K562 (cell line): Measurements from ENCODE around the gene MCM7. TPM values are rescaled to one million over a fixed set of nuclear protein-coding genes. Genes with fewer than 3 reads are reported as not detected.

Experiments used
- ATAC-seq: fragments of 200-7000 bp; cut with Tn5 transposase; 3 replicates; pipeline ENCODE4 v1.9.1; 2020; ENCODE audit warnings: moderate library complexity
- BruUV-seq: library from RNA; stranded (reverse); fragments of 400-500 nt; replicated peaks from 2 replicates; lab custom pipeline; 2021; lab: Mats Ljungman, UMichigan
- CTCF ChIA-PET: fragments of 300-600 bp; formaldehyde crosslinking; extraction: SDS; loops from one replicate; lab custom pipeline; 2021; ENCODE audit warnings: low intra/inter-chr PET ratio; lab: Yijun Ruan, JAX
- POLR2A ChIA-PET: fragments of 300-600, 350-650 bp; sonication (Branson Sonifier 250); formaldehyde crosslinking; extraction: SDS; loops from one replicate; lab custom pipeline; 2021; ENCODE audit warnings: antibody characterized with exemption, inconsistent platforms; lab: Yijun Ruan, JAX
- DNase-seq, 4 experiments: peaks; one replicate each; pipeline versions ENCODE4 v3.0.0 to v3.0.0-alpha.2; 2011 to 2018; ENCODE audit warnings: low spot score in 3 of 4, mixed read lengths in 3 of 4; ENCODE audit errors: extremely low read depth in 1 of 4
- FAIRE-seq: peaks from 2 replicates; lab custom pipeline; 2011; peaks lifted over from hg19 to GRCh38; lab: Jason Lieb, UNC
- H2AFZ ChIP-seq: 2 replicates; pipeline ENCODE4 v1.6.0; 2011; ENCODE audit warnings: low read depth, low read length, control low read depth, inconsistent platforms
- H3K27ac ChIP-seq: fragments of 200-600 bp; 3 replicates; pipeline ENCODE4 v1.8.0; 2011; ENCODE audit warnings: low read depth, mild to moderate bottlenecking, control low read depth, inconsistent platforms, low read length, moderate library complexity, mixed read lengths; ENCODE audit errors: extremely low read depth
- H3K27me3 ChIP-seq, 2 experiments: fragments of 300-600 bp in 1 of 2; 2 replicates in 1 of 2; 3 replicates in 1 of 2; pipeline versions ENCODE4 v1.6.0 to v1.8.0; 2011; ENCODE audit warnings: inconsistent platforms in 2 of 2, low read length in 2 of 2, mild to moderate bottlenecking in 1 of 2, mixed read lengths in 1 of 2, moderate library complexity in 1 of 2; ENCODE audit not compliant: control insufficient read depth in 2 of 2, insufficient read depth in 2 of 2
- H3K36me3 ChIP-seq: fragments of 300-600 bp; 3 replicates; pipeline ENCODE4 v1.8.0; 2011; ENCODE audit warnings: mild to moderate bottlenecking, low read length, inconsistent platforms; ENCODE audit not compliant: control insufficient read depth, insufficient read depth
- H3K4me1 ChIP-seq, 2 experiments: fragments of 200-600 bp in 1 of 2; replicated peaks in 1 of 2; 2 replicates in 1 of 2; 3 replicates in 1 of 2; pipeline versions ENCODE4 v1.5.1 to v1.8.0; 2011; ENCODE audit warnings: inconsistent platforms in 2 of 2, low read length in 2 of 2, mild to moderate bottlenecking in 1 of 2, mixed read lengths in 1 of 2, moderate library complexity in 1 of 2; ENCODE audit not compliant: control insufficient read depth in 2 of 2, insufficient read depth in 2 of 2
- H3K4me2 ChIP-seq: 2 replicates; pipeline ENCODE4 v1.6.1; 2011; ENCODE audit warnings: low read length, control low read depth, inconsistent platforms, mixed read lengths; ENCODE audit not compliant: insufficient read depth
- H3K4me3 ChIP-seq: fragments of 200-600 bp; sonication (generic), shearing (Covaris generic); 2 replicates; pipeline ENCODE4 v1.5.1; 2016; ENCODE audit warnings: control low read depth, inconsistent platforms
- H3K79me2 ChIP-seq: fragments of 200-600 bp; 3 replicates; pipeline ENCODE4 v1.8.0; 2011; ENCODE audit warnings: low read length, inconsistent platforms; ENCODE audit not compliant: control insufficient read depth, insufficient read depth
- H3K9ac ChIP-seq, 2 experiments: 2 replicates each; pipeline versions ENCODE4 v1.6.0 to v1.6.1; 2011; ENCODE audit warnings: low read depth in 2 of 2, low read length in 2 of 2, control low read depth in 1 of 2, inconsistent platforms in 1 of 2, mild to moderate bottlenecking in 1 of 2, mixed read lengths in 1 of 2; ENCODE audit not compliant: insufficient read depth in 1 of 2
- H3K9me1 ChIP-seq: one replicate; pipeline ENCODE4 v1.6.0; 2011; ENCODE audit warnings: inconsistent platforms, mild to moderate bottlenecking, low read length, moderate library complexity; ENCODE audit not compliant: control insufficient read depth, insufficient read depth
- H3K9me3 ChIP-seq: replicated peaks from 2 replicates; pipeline ENCODE4 v1.5.1; 2011; ENCODE audit warnings: low read depth, low read length, inconsistent platforms; ENCODE audit not compliant: control insufficient read depth, insufficient read depth
- H4K20me1 ChIP-seq: replicated peaks from 2 replicates; pipeline ENCODE4 v1.6.1; 2011; ENCODE audit warnings: low read length, inconsistent platforms, mixed read lengths; ENCODE audit not compliant: control insufficient read depth, insufficient read depth
- CTCF ChIP-seq, 3 experiments: IDR thresholded peaks in 2 of 3; conservative IDR thresholded peaks in 1 of 3; 2 replicates each; pipeline ENCODE4 v1.5.1; 2011 to 2012; ENCODE audit warnings: low read length in 3 of 3, mild to moderate bottlenecking in 3 of 3, control low read depth in 2 of 3, improper control_type of control experiment in 1 of 3, inconsistent platforms in 1 of 3, low read depth in 1 of 3, mixed read lengths in 1 of 3, moderate library complexity in 1 of 3; ENCODE audit not compliant: insufficient read depth in 2 of 3
- E2F5 ChIP-seq: sonication (generic); formaldehyde crosslinking; IDR thresholded peaks from 2 replicates; pipeline ENCODE4 v1.8.0; 2022; ENCODE audit warnings: mild to moderate bottlenecking, missing genetic modification reagents
- NFATC3 ChIP-seq: fragments of 450-650 bp; IDR thresholded peaks from 2 replicates; pipeline ENCODE4 v1.6.1; 2017; ENCODE audit warnings: mild to moderate bottlenecking
- OTX1 ChIP-seq: fragments of 450-650 bp; formaldehyde crosslinking; IDR thresholded peaks from 2 replicates; pipeline ENCODE4 v1.4.0; 2022; ENCODE audit warnings: mild to moderate bottlenecking
- POLR2G ChIP-seq: fragments of 200-400 bp; formaldehyde crosslinking; IDR thresholded peaks from 2 replicates; pipeline ENCODE4 v1.6.1; 2017; ENCODE audit warnings: low read depth, mild to moderate bottlenecking, antibody characterized with exemption, low read length, moderate library complexity
- SP1 ChIP-seq: sonication (generic); formaldehyde crosslinking; IDR thresholded peaks from 2 replicates; pipeline ENCODE4 v1.8.1; 2022; ENCODE audit warnings: mild to moderate bottlenecking, missing genetic modification reagents
- TOE1 ChIP-seq, 2 experiments: fragments of 450-650 bp in 1 of 2; sonication (generic) in 1 of 2; formaldehyde crosslinking in 1 of 2; IDR thresholded peaks; 2 replicates each; pipeline versions ENCODE4 v1.7.1 to v1.8.0; 2016 to 2022; ENCODE audit warnings: borderline replicate concordance in 2 of 2, mild to moderate bottlenecking in 2 of 2, antibody characterized with exemption in 1 of 2, inconsistent platforms in 1 of 2, low read depth in 1 of 2, missing genetic modification reagents in 1 of 2, moderate library complexity in 1 of 2
- TSHZ1 ChIP-seq: fragments of 250-450 bp; sonication (Bioruptor Pico); IDR thresholded peaks from 2 replicates; pipeline ENCODE4 v1.4.0; 2020; ENCODE audit warnings: mild to moderate bottlenecking, moderate library complexity
- WGBS: fragments of 100-300 bp; shearing (Covaris generic); methylation state at CpG from one replicate; pipeline ENCODE4 v1.1.6; 2016; ENCODE audit warnings: low coverage, mixed read lengths; ENCODE audit not compliant: insufficient coverage; ENCODE audit errors: missing lambda C conversion rate; 5-methylcytosine and 5-hydroxymethylcytosine counted together
- in situ Hi-C: fragments of 300-500 bp; cut with MboI; formaldehyde crosslinking; loops from 4 replicates; pipeline ENCODE4 v1.15.0; 2018; ENCODE audit warnings: inconsistent platforms, mixed read lengths
- intact Hi-C: fragments of 100-400 bp; cut with micrococcal nuclease; formaldehyde crosslinking; loops from 2 replicates; pipeline ENCODE4 v1.14.2; 2022
- polyA plus RNA-seq, 8 experiments: library from polyadenylated mRNA; depleted of rRNA in 4 of 8; stranded (reverse) in 5 of 8; unstranded in 3 of 8; fragments of >200 nt; fragmentation: Nextera tagmentation in 2 of 8; fragmentation: Illumina TruSeq in 1 of 8; extraction: Ambion mirVana in 2 of 8; extraction: Trizol in 1 of 8; gene quantifications; 2 replicates each; pipeline versions ENCODE4 v1.2.1 to v1.2.3, GENCODE V29; 2011 to 2014; ENCODE audit warnings: inconsistent platforms in 1 of 8, missing spikeins in 1 of 8
- total RNA-seq, 7 experiments: library from RNA; depleted of rRNA in 6 of 7; stranded (reverse); fragments of >200 nt in 6 of 7; fragmentation: Illumina TruSeq in 2 of 7; extraction: Trizol in 2 of 7; gene quantifications; 2 replicates each; pipeline versions ENCODE4 v1.2.1 to v1.2.3, GENCODE V29; 2011 to 2021; ENCODE audit warnings: low replicate concordance in 1 of 7

The MCM7 gene
- total and polyA plus RNA-seq, 9 of the 15 experiments (the other 6 are each of a cell fraction or from before 2014, with no cell fraction given), result 329 to 856 (median 437) TPM

- H3K4me2 ChIP-seq, result no peak overlapping the region
- no peak overlapping the region for H3K4me3 ChIP-seq
- no peak overlapping the region for H3K9ac ChIP-seq
- H3K4me1 ChIP-seq, result peaks cover 2 to 31% of the 10 kb centered on the region in 2 experiments; a peak in 4 of 5 replicates
- no peaks in the 10 kb centered on the region for H3K27me3 ChIP-seq
- intact Hi-C loops, result no loop called here
- ChIA-PET CTCF (no interaction called here), POLR2A (no interaction called here)
- no peaks in the 10 kb centered on the region for H4K20me1 ChIP-seq
- in situ Hi-C loops, result loop anchor here (10.0 kb wide), 1 partner anchor 1725 kb away; no protein-coding TSS in a partner anchor
- no peaks in the 10 kb centered on the region for H3K79me2 ChIP-seq
- no peak overlapping the region for H3K27ac ChIP-seq
- TF ChIP-seq E2F5, result no peak
- peak; percentile 44 for TF ChIP-seq POLR2G
- no peak for TF ChIP-seq OTX1 (CRISPR knock-in tag)
- TF ChIP-seq CTCF (IDR thresholded peaks at IDR 0.05 in 2 of 3, conservative IDR thresholded peaks at IDR 0.05 in 1 of 3; ENCODE audit: insufficient read depth in 2 of 3, low read depth in 1 of 3, low read length in 3 of 3), result peak in 2 of 3 experiments; percentile 18 to 23; a peak in 3 of 6 replicates
- no peak for TF ChIP-seq NFATC3
- TF ChIP-seq TOE1 (IDR thresholded peaks at IDR 0.05; ENCODE audit: borderline replicate concordance), result no peak
- no peak for TF ChIP-seq TOE1 (CRISPR knock-in tag; IDR thresholded peaks at IDR 0.05; ENCODE audit: borderline replicate concordance, low read depth)
- TF ChIP-seq TSHZ1 (CRISPR knock-in tag), result no peak
- no peak for TF ChIP-seq SP1
- no peak overlapping the region for H2AFZ ChIP-seq
- DNase-seq (peak in 1 of 4 experiments; percentile 15), ATAC-seq (peak; percentile 57), FAIRE-seq (peak; percentile 29)
- H3K9me3 ChIP-seq, result no peaks in the 10 kb centered on the region
- H3K36me3 ChIP-seq, result peaks cover 83% of the 10 kb centered on the region; the same call in 2 of the 3 replicates
- WGBS, result 94% methylated on average over 12 of the region's 12 CpGs
- BruUV-seq, result no TSS peak
- H3K9me1 ChIP-seq, result peaks cover 3% of the 10 kb centered on the region
Measured at GRCh38 chr7:100109521-100110163, 8.4 kb upstream of the MCM7 start.
